ENCODE measurements around the gene MISP3.
"Not testable (repeated sequence)": the region's sequence is repeated elsewhere in the genome, so short reads cannot be mapped to it uniquely, and the experiment has no call there.

MISP3 gene

GRCh38 chr19:14048443-14049153 is 24.0 kb upstream of the MISP3 start:
- H3K4me3 ChIP-seq (ENCODE audit: low read length) = no peak overlapping the region
- TF ChIP-seq CTCF (IDR thresholded peaks at IDR 0.05; ENCODE audit: low read depth, low read length) = peak; percentile 94
- TF ChIP-seq EZH2phosphoT487 (IDR thresholded peaks at IDR 0.05; ENCODE audit: low read depth) = no peak
- no peaks in the 10 kb centered on the region for H3K4me1 ChIP-seq (ENCODE audit: low read length)
- no peaks in the 10 kb centered on the region for H3K9me3 ChIP-seq (ENCODE audit: insufficient read depth, low read length)
- no peaks in the 10 kb centered on the region for H4K20me1 ChIP-seq (ENCODE audit: insufficient read depth, low read length)
- H3K9ac ChIP-seq (ENCODE audit: low read length) = no peak overlapping the region
- no peak overlapping the region for H3K27ac ChIP-seq (ENCODE audit: low read length)
- peaks cover 18% of the 10 kb centered on the region for H3K36me3 ChIP-seq (replicated peaks; ENCODE audit: low read depth, low read length)
- no peak overlapping the region for H2AFZ ChIP-seq (ENCODE audit: low read depth, low read length)
- no peak overlapping the region for H3K4me2 ChIP-seq (ENCODE audit: low read length)
- no peaks in the 10 kb centered on the region for H3K79me2 ChIP-seq (ENCODE audit: low read length)
- no peaks in the 10 kb centered on the region for H3K27me3 ChIP-seq (ENCODE audit: low read depth, low read length)

DNA sequence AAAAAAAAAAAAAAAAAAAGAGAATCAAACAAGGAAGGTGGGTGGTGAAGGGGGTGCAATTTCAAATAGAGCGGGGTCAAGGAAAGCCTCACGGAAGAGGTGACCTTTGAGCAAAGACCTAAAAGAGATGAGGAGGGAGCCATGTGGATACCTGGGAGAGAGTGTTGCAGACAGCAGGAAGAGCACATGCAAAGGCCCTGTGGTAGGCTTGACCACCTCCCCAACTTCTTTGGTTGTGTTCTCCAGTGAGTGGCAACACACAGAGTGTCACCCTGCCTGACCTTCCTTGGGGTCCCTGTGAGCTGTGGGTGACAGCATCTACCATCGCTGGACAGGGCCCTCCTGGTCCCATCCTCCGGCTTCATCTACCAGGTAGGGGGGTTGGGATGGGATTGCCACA is 22.1 kb upstream of the MISP3 start:
- no peak overlapping the region for H3K27ac ChIP-seq (ENCODE audit: low read length)

GRCh38 chr19:14050961-14051360 is 21.6 kb upstream of the MISP3 start:
- H3K4me2 ChIP-seq (ENCODE audit: low read length); H3K27me3 ChIP-seq (ENCODE audit: low read depth, low read length); H3K27ac ChIP-seq (ENCODE audit: low read length); H3K4me3 ChIP-seq (ENCODE audit: low read length); H3K9ac ChIP-seq (ENCODE audit: low read length); H3K4me1 ChIP-seq (ENCODE audit: low read length); H2AFZ ChIP-seq (ENCODE audit: low read depth, low read length); H4K20me1 ChIP-seq (ENCODE audit: insufficient read depth, low read length); H3K79me2 ChIP-seq (ENCODE audit: low read length); H3K9me3 ChIP-seq (ENCODE audit: insufficient read depth, low read length): not testable (repeated sequence)
- H3K36me3 ChIP-seq (replicated peaks; ENCODE audit: low read depth, low read length) = peaks cover 18% of the 10 kb centered on the region

More for the DNA sequence above, 22.1 kb upstream of the MISP3 start:
- Histone ChIP-seq H3K4me3 (ENCODE audit: low read length) (no peak overlapping the region), H3K4me2 (ENCODE audit: low read length) (no peak overlapping the region), H3K79me2 (ENCODE audit: low read length) (no peaks in the 10 kb centered on the region), H4K20me1 (ENCODE audit: insufficient read depth, low read length) (no peaks in the 10 kb centered on the region), H3K36me3 (replicated peaks; ENCODE audit: low read depth, low read length) (peaks cover 18% of the 10 kb centered on the region), H3K9ac (ENCODE audit: low read length) (no peak overlapping the region), H3K9me3 (ENCODE audit: insufficient read depth, low read length) (no peaks in the 10 kb centered on the region), H3K27me3 (ENCODE audit: low read depth, low read length) (no peaks in the 10 kb centered on the region), H3K4me1 (ENCODE audit: low read length) (no peaks in the 10 kb centered on the region), H2AFZ (ENCODE audit: low read depth, low read length) (no peak overlapping the region)
- TF ChIP-seq EZH2phosphoT487 (IDR thresholded peaks at IDR 0.05; ENCODE audit: low read depth) = no peak
- no peak for TF ChIP-seq CTCF (IDR thresholded peaks at IDR 0.05; ENCODE audit: low read depth, low read length)

- Histone ChIP-seq H3K4me1 (ENCODE audit: low read length) (no peaks in the 10 kb centered on the region), H3K27me3 (ENCODE audit: low read depth, low read length) (no peaks in the 10 kb centered on the region), H2AFZ (ENCODE audit: low read depth, low read length) (no peak overlapping the region), H3K79me2 (ENCODE audit: low read length) (no peaks in the 10 kb centered on the region), H3K36me3 (replicated peaks; ENCODE audit: low read depth, low read length) (peaks cover 18% of the 10 kb centered on the region), H3K9ac (ENCODE audit: low read length) (no peak overlapping the region), H3K9me3 (ENCODE audit: insufficient read depth, low read length) (no peaks in the 10 kb centered on the region), H4K20me1 (ENCODE audit: insufficient read depth, low read length) (no peaks in the 10 kb centered on the region), H3K4me3 (ENCODE audit: low read length) (no peak overlapping the region), H3K4me2 (ENCODE audit: low read length) (no peak overlapping the region), H3K27ac (ENCODE audit: low read length) (no peak overlapping the region)
- TF ChIP-seq CTCF (IDR thresholded peaks at IDR 0.05; ENCODE audit: low read depth, low read length) = no peak
- TF ChIP-seq EZH2phosphoT487 (IDR thresholded peaks at IDR 0.05; ENCODE audit: low read depth) = no peak
Observed at GRCh38 chr19:14051980-14052379, 20.6 kb upstream of the MISP3 start.

All from OCI-LY3 (cell line).